ENCODE measurements around the gene UFSP1. TPM values are rescaled to one million over a fixed set of nuclear protein-coding genes. Genes with fewer than 3 reads are reported as not detected.

UFSP1 gene
- total and polyA plus RNA-seq, 4 donors = 1.5 to 2.6 (median 2.0) TPM

- intact Hi-C loops (cut with DNase I) = no loop called here
- Histone ChIP-seq H3K9me3 (ENCODE audit: control insufficient read depth, low read length) (no peaks in the 10 kb centered on the region), H3K4me1 (ENCODE audit: control insufficient read depth in 1 of 2, insufficient read depth in 2 of 2, low read length in 2 of 2) (no peaks in the 10 kb centered on the region), H3K36me3 (ENCODE audit: control insufficient read depth in 1 of 2, insufficient read depth in 2 of 2, low read length in 1 of 2) (no peaks in the 10 kb centered on the region), H3K27ac (ENCODE audit: low read depth in 1 of 2, low read length in 2 of 2) (peak overlapping the region; percentile 34 to 79), H3K4me3 (ENCODE audit: low read length in 2 of 2) (peak overlapping the region in 1 of 2 donors; percentile 8), H3K27me3 (ENCODE audit: control insufficient read depth in 1 of 2, insufficient read depth in 2 of 2, low read length in 1 of 2) (no peaks in the 10 kb centered on the region)
- ATAC-seq (ENCODE audit: low FRiP score) = peak; percentile 38
- DNase-seq = peak; percentile 90 to 94
- 38 to 40% methylated on average over 42 to 46 of the region's 46 CpGs for WGBS, 2 donors
Observed at GRCh38 chr7:100865938-100866728, 23.4 kb downstream of the UFSP1 start.

GRCh38 chr7:100865372-100865911 is 24.1 kb downstream of the UFSP1 start:
- H3K27me3 ChIP-seq (ENCODE audit: control insufficient read depth in 1 of 2, insufficient read depth in 2 of 2, low read length in 1 of 2) = no peaks in the 10 kb centered on the region
- 72 to 79% methylated on average over 17 of the region's 17 CpGs for WGBS, 2 donors
- no peak overlapping the region for H3K4me3 ChIP-seq (ENCODE audit: low read length in 2 of 2)
- no peak for DNase-seq
- H3K4me1 ChIP-seq (ENCODE audit: control insufficient read depth in 1 of 2, insufficient read depth in 2 of 2, low read length in 2 of 2) = no peaks in the 10 kb centered on the region
- no peaks in the 10 kb centered on the region for H3K36me3 ChIP-seq (ENCODE audit: control insufficient read depth in 1 of 2, insufficient read depth in 2 of 2, low read length in 1 of 2)
- ATAC-seq (ENCODE audit: low FRiP score) = no peak
- H3K27ac ChIP-seq (ENCODE audit: low read depth in 1 of 2, low read length in 2 of 2) = peak overlapping the region in 1 of 2 donors; percentile 49
- intact Hi-C loops (cut with DNase I) = no loop called here
- no peaks in the 10 kb centered on the region for H3K9me3 ChIP-seq (ENCODE audit: control insufficient read depth, low read length)

GRCh38 chr7:100864263-100864845 is 25.2 kb downstream of the UFSP1 start:
- no peak for ATAC-seq (ENCODE audit: low FRiP score)
- Histone ChIP-seq H3K36me3 (ENCODE audit: control insufficient read depth in 1 of 2, insufficient read depth in 2 of 2, low read length in 1 of 2) (no peaks in the 10 kb centered on the region), H3K4me3 (ENCODE audit: low read length in 2 of 2) (no peak overlapping the region), H3K27me3 (ENCODE audit: control insufficient read depth in 1 of 2, insufficient read depth in 2 of 2, low read length in 1 of 2) (no peaks in the 10 kb centered on the region), H3K9me3 (ENCODE audit: control insufficient read depth, low read length) (no peaks in the 10 kb centered on the region), H3K27ac (ENCODE audit: low read depth in 1 of 2, low read length in 2 of 2) (no peak overlapping the region), H3K4me1 (ENCODE audit: control insufficient read depth in 1 of 2, insufficient read depth in 2 of 2, low read length in 2 of 2) (no peaks in the 10 kb centered on the region)
- intact Hi-C loops (cut with DNase I) = no loop called here
- 93 to 94% methylated on average over 12 of the region's 12 CpGs for WGBS, 2 donors
- DNase-seq = no peak

GRCh38 chr7:100863406-100863950 is 26.0 kb downstream of the UFSP1 start:
- no peaks in the 10 kb centered on the region for H3K36me3 ChIP-seq (ENCODE audit: control insufficient read depth in 1 of 2, insufficient read depth in 2 of 2, low read length in 1 of 2)
- no peak for DNase-seq
- H3K27ac ChIP-seq (ENCODE audit: low read depth in 1 of 2, low read length in 2 of 2) = no peak overlapping the region
- no peak overlapping the region for H3K4me3 ChIP-seq (ENCODE audit: low read length in 2 of 2)
- intact Hi-C loops (cut with DNase I) = no loop called here
- 53 to 56% methylated on average over 10 of the region's 10 CpGs for WGBS, 2 donors
- ATAC-seq (ENCODE audit: low FRiP score) = no peak
- no peaks in the 10 kb centered on the region for H3K4me1 ChIP-seq (ENCODE audit: control insufficient read depth in 1 of 2, insufficient read depth in 2 of 2, low read length in 2 of 2)
- H3K9me3 ChIP-seq (ENCODE audit: control insufficient read depth, low read length) = no peaks in the 10 kb centered on the region
- no peaks in the 10 kb centered on the region for H3K27me3 ChIP-seq (ENCODE audit: control insufficient read depth in 1 of 2, insufficient read depth in 2 of 2, low read length in 1 of 2)

- intact Hi-C loops (cut with DNase I) = no loop called here
- Histone ChIP-seq H3K4me1 (ENCODE audit: control insufficient read depth in 1 of 2, insufficient read depth in 2 of 2, low read length in 2 of 2) (no peaks in the 10 kb centered on the region), H3K4me3 (ENCODE audit: low read length in 2 of 2) (no peak overlapping the region), H3K27ac (ENCODE audit: low read depth in 1 of 2, low read length in 2 of 2) (no peak overlapping the region), H3K27me3 (ENCODE audit: control insufficient read depth in 1 of 2, insufficient read depth in 2 of 2, low read length in 1 of 2) (no peaks in the 10 kb centered on the region), H3K9me3 (ENCODE audit: control insufficient read depth, low read length) (no peaks in the 10 kb centered on the region), H3K36me3 (ENCODE audit: control insufficient read depth in 1 of 2, insufficient read depth in 2 of 2, low read length in 1 of 2) (no peaks in the 10 kb centered on the region)
- 95% methylated on average over 14 of the region's 14 CpGs for WGBS, 2 donors
- ATAC-seq (ENCODE audit: low FRiP score) (no peak), DNase-seq (no peak)
Observed at GRCh38 chr7:100861616-100861985, 27.9 kb downstream of the UFSP1 start.

- H3K36me3 ChIP-seq (ENCODE audit: control insufficient read depth in 1 of 2, insufficient read depth in 2 of 2, low read length in 1 of 2) = no peaks in the 10 kb centered on the region
- intact Hi-C loops (cut with DNase I) = no loop called here
- H3K27ac ChIP-seq (ENCODE audit: low read depth in 1 of 2, low read length in 2 of 2) = no peak overlapping the region
- H3K9me3 ChIP-seq (ENCODE audit: control insufficient read depth, low read length) = no peaks in the 10 kb centered on the region
- H3K4me3 ChIP-seq (ENCODE audit: low read length in 2 of 2) = no peak overlapping the region
- no peak for ATAC-seq (ENCODE audit: low FRiP score)
- H3K27me3 ChIP-seq (ENCODE audit: control insufficient read depth in 1 of 2, insufficient read depth in 2 of 2, low read length in 1 of 2) = no peaks in the 10 kb centered on the region
- 92% methylated on average over 18 of the region's 18 CpGs for WGBS, 2 donors
- DNase-seq = no peak
- no peaks in the 10 kb centered on the region for H3K4me1 ChIP-seq (ENCODE audit: control insufficient read depth in 1 of 2, insufficient read depth in 2 of 2, low read length in 2 of 2)
Observed at GRCh38 chr7:100860702-100861615, 28.6 kb downstream of the UFSP1 start.

GRCh38 chr7:100859856-100860255 is 29.7 kb downstream of the UFSP1 start:
- WGBS, 2 donors = 80 to 82% methylated on average over 15 of the region's 15 CpGs
- Histone ChIP-seq H3K27ac (ENCODE audit: low read depth in 1 of 2, low read length in 2 of 2) (no peak overlapping the region), H3K4me1 (ENCODE audit: control insufficient read depth in 1 of 2, insufficient read depth in 2 of 2, low read length in 2 of 2) (no peaks in the 10 kb centered on the region), H3K27me3 (ENCODE audit: control insufficient read depth in 1 of 2, insufficient read depth in 2 of 2, low read length in 1 of 2) (no peaks in the 10 kb centered on the region), H3K9me3 (ENCODE audit: control insufficient read depth, low read length) (no peaks in the 10 kb centered on the region), H3K4me3 (ENCODE audit: low read length in 2 of 2) (no peak overlapping the region), H3K36me3 (ENCODE audit: control insufficient read depth in 1 of 2, insufficient read depth in 2 of 2, low read length in 1 of 2) (no peaks in the 10 kb centered on the region)
- DNase-seq = no peak
- intact Hi-C loops (cut with DNase I) = loop anchor here in 1 of 2 donors (10.0 kb wide), 1 partner anchor 385 kb away; the partner anchor contains the start of gene TSC22D4
- ATAC-seq (ENCODE audit: low FRiP score) = no peak

- no peaks in the 10 kb centered on the region for H3K36me3 ChIP-seq (ENCODE audit: control insufficient read depth in 1 of 2, insufficient read depth in 2 of 2, low read length in 1 of 2)
- H3K4me3 ChIP-seq (ENCODE audit: low read length in 2 of 2) = no peak overlapping the region
- DNase-seq = no peak
- H3K27me3 ChIP-seq (ENCODE audit: control insufficient read depth in 1 of 2, insufficient read depth in 2 of 2, low read length in 1 of 2) = no peaks in the 10 kb centered on the region
- H3K27ac ChIP-seq (ENCODE audit: low read depth in 1 of 2, low read length in 2 of 2) = no peak overlapping the region
- 88 to 91% methylated on average over 16 of the region's 16 CpGs for whole genome bisulfite sequencing, 2 donors
- H3K4me1 ChIP-seq (ENCODE audit: control insufficient read depth in 1 of 2, insufficient read depth in 2 of 2, low read length in 2 of 2) = no peaks in the 10 kb centered on the region
- ATAC-seq (ENCODE audit: low FRiP score) = no peak
- no peaks in the 10 kb centered on the region for H3K9me3 ChIP-seq (ENCODE audit: control insufficient read depth, low read length)
- intact Hi-C loops (cut with DNase I) = loop anchor here in 1 of 2 donors (10.0 kb wide), 1 partner anchor 382 kb away; the partner anchor contains the start of gene TSC22D4
Observed at GRCh38 chr7:100856871-100857282, 32.6 kb downstream of the UFSP1 start.

Measured in aorta (tissue), 5 donors.